ENCODE data around the gene LONRF2.

Gene LONRF2

DNA sequence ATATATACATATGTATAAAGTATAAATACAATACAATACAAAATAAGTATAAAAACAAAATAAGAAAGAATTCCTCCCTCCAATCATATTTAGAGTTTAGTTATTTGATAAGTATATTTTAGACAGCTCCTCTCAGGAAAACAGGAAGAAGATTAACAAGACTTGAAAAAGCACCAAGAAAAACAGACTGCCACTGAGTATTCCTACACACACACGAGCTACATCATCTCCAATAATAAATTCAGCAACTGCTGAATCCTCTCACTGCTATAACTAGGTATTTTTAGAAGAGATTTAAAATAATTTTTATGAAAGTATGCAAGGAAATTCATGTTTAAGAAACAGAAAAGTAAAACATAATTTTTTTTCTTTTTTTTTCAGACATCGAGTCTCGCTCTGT is 13.0 kb downstream of the LONRF2 start:
- Histone ChIP-seq H3K4me3 (no peak overlapping the region), H3K36me3 (peaks cover 0 to 28% (median 16%) of the 10 kb centered on the region in 3 donors), H3K9me3 (no peaks in the 10 kb centered on the region), H3K27me3 (no peaks in the 10 kb centered on the region), H3K4me1 (no peaks in the 10 kb centered on the region), H3K27ac (no peak overlapping the region)
- intact Hi-C loops (cut with DNase I; ENCODE audit: low total_unique reads), result no loop called here
- DNase-seq, result no peak
- TF ChIP-seq, protein P1, sequence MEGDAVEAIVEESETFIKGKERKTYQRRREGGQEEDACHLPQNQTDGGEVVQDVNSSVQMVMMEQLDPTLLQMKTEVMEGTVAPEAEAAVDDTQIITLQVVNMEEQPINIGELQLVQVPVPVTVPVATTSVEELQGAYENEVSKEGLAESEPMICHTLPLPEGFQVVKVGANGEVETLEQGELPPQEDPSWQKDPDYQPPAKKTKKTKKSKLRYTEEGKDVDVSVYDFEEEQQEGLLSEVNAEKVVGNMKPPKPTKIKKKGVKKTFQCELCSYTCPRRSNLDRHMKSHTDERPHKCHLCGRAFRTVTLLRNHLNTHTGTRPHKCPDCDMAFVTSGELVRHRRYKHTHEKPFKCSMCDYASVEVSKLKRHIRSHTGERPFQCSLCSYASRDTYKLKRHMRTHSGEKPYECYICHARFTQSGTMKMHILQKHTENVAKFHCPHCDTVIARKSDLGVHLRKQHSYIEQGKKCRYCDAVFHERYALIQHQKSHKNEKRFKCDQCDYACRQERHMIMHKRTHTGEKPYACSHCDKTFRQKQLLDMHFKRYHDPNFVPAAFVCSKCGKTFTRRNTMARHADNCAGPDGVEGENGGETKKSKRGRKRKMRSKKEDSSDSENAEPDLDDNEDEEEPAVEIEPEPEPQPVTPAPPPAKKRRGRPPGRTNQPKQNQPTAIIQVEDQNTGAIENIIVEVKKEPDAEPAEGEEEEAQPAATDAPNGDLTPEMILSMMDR (IDR thresholded peaks at IDR 0.05), result no peak

DNA sequence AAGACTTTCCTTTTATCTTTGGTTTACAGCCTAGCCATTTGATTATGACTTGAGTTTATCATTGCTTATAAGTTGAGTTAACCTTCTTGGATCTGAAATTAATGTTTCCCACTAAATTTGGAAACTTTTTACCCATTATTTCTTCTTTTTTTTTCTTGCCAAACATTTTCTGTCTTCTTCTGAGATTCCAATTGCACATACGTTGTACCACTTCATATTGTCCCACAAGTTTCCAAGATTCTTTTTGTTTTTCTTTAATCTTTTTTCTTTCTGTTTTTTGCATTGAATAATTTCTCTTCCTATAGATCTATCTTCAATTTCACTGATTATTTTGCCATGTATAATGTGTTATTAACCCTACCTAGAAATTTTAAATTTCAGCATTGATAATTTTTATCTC is 18.6 kb downstream of the LONRF2 start:
- Histone ChIP-seq H3K9me3 (peaks cover 0 to 4% (median 0%) of the 10 kb centered on the region in 3 donors), H3K27me3 (no peaks in the 10 kb centered on the region), H3K4me1 (no peaks in the 10 kb centered on the region), H3K4me3 (no peak overlapping the region), H3K36me3 (peaks cover 2 to 43% (median 34%) of the 10 kb centered on the region in 3 donors), H3K27ac (no peak overlapping the region)
- no peak for DNase-seq
- intact Hi-C loops (cut with DNase I; ENCODE audit: low total_unique reads), result no loop called here
- TF ChIP-seq, protein P1 (IDR thresholded peaks at IDR 0.05), result no peak

DNA sequence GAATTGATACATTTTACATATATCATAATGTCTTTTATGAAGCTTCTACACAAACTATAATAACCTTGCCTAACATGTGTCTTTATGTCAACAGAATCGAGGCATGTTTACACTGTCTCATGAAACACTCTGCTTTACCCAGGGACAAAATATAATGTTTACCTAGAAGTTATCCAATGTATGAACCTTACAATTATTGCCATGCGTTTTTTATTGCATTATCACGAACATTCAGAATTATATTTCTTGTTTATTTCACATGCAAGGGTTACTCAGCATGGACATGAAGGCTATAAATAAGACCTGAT is 19.8 kb downstream of the LONRF2 start:
- no peaks in the 10 kb centered on the region for H3K4me1 ChIP-seq
- peaks cover 0 to 4% (median 0%) of the 10 kb centered on the region in 3 donors for H3K9me3 ChIP-seq
- no peak for DNase-seq
- TF ChIP-seq, protein P1 (IDR thresholded peaks at IDR 0.05), result no peak
- peaks cover 5 to 53% (median 32%) of the 10 kb centered on the region in 3 donors for H3K36me3 ChIP-seq
- no peaks in the 10 kb centered on the region for H3K27me3 ChIP-seq
- H3K27ac ChIP-seq, result no peak overlapping the region
- intact Hi-C loops (cut with DNase I; ENCODE audit: low total_unique reads), result no loop called here
- no peak overlapping the region for H3K4me3 ChIP-seq

DNA sequence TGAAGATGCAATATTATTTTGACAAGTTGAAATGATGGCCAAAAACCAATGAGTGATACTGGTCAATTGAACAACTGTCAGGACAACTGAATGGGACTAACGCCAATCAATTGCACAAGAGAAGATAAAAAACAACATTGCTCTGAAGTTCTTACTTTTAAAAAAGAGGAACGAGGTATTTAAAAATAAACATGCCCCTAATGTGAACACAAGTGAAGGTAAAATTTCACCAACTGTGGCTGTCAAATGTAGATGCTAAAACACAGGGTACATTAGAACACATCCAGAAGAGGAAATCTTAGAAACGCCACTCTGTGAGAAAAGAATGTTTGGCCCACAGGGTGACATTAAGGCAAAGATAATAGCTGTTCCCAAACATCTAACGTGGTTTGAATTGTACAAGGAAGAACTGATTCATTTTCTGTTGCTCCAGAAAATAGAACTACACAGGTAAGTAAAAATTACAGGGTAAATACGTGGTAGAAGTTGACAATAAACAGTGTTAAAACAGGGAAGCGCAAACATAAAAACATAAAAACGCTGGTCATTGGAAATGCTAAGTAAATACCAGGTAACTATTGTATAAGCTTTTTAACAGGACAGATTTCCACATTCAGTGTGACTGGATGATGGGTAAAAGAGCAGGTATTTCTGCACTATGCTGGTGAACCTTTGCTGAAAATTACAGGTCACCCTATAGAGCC is 20.3 kb downstream of the LONRF2 start:
- Histone ChIP-seq H3K4me1 (no peaks in the 10 kb centered on the region), H3K27ac (no peak overlapping the region), H3K36me3 (peaks cover 5 to 51% (median 27%) of the 10 kb centered on the region in 3 donors), H3K9me3 (peaks cover 0 to 4% (median 0%) of the 10 kb centered on the region in 3 donors), H3K4me3 (no peak overlapping the region), H3K27me3 (no peaks in the 10 kb centered on the region)
- intact Hi-C loops (cut with DNase I; ENCODE audit: low total_unique reads), result no loop called here
- TF ChIP-seq, protein P1 (IDR thresholded peaks at IDR 0.05), result no peak
- DNase-seq, result no peak

DNA sequence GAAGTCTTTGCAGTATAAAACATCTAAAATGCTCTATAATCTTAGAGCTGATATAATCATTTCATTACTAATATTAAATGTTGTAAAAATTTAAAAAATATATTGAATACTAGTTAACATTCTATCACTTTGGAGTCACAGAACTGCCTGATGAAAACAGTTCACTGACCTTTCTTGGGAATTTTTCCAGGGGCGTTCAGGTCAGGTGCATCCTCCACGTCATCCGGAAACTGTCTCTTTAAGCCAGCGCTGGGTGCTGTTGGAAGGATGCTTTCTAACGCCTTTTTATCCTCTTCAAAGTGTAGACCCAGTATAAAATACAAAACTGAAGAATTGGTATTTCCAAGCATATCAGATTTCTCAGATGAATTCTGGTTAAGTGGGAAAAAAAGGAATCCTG is 22.8 kb downstream of the LONRF2 start:
- Histone ChIP-seq H3K4me1 (no peaks in the 10 kb centered on the region), H3K27me3 (no peaks in the 10 kb centered on the region), H3K9me3 (peaks cover 0 to 4% (median 0%) of the 10 kb centered on the region in 3 donors), H3K36me3 (peaks cover 5 to 66% (median 12%) of the 10 kb centered on the region in 3 donors), H3K27ac (no peak overlapping the region), H3K4me3 (no peak overlapping the region)
- intact Hi-C loops (cut with DNase I; ENCODE audit: low total_unique reads), result no loop called here
- no peak for DNase-seq
- TF ChIP-seq, protein P1 (IDR thresholded peaks at IDR 0.05), result no peak

Measured in tibial artery (tissue), 4 donors.